ENCODE measurements around the gene CAD. TPM values are rescaled to one million over a fixed set of nuclear protein-coding genes. Genes with fewer than 3 reads are reported as not detected.
A peak's percentile ranks its signal among the peaks of the same experiment; 100 is the strongest.
"Not testable (repeated sequence)": the region's sequence is repeated elsewhere in the genome, so short reads cannot be mapped to it uniquely, and the experiment has no call there.

CAD gene
- polyA plus RNA-seq, 3 donors: 40.8 to 42.0 (median 41.9) TPM

- not testable (repeated sequence) for DNase-seq (ENCODE audit: low read depth in 3 of 3, low spot score in 2 of 3)
Measured at GRCh38 chr2:27198068-27198467, 19.1 kb upstream of the CAD start.

GRCh38 chr2:27198627-27199026 lies 18.5 kb upstream of the CAD start:
- no peak for DNase-seq (ENCODE audit: low read depth in 3 of 3, low spot score in 2 of 3)

GRCh38 chr2:27199241-27199640 lies 17.9 kb upstream of the CAD start:
- no peak for DNase-seq (ENCODE audit: low read depth in 3 of 3, low spot score in 2 of 3)

GRCh38 chr2:27201675-27202074 lies 15.5 kb upstream of the CAD start:
- DNase-seq (ENCODE audit: low read depth in 3 of 3, low spot score in 2 of 3): no peak

GRCh38 chr2:27202854-27203253 lies 14.3 kb upstream of the CAD start:
- no peak for DNase-seq (ENCODE audit: low read depth in 3 of 3, low spot score in 2 of 3)

DNA sequence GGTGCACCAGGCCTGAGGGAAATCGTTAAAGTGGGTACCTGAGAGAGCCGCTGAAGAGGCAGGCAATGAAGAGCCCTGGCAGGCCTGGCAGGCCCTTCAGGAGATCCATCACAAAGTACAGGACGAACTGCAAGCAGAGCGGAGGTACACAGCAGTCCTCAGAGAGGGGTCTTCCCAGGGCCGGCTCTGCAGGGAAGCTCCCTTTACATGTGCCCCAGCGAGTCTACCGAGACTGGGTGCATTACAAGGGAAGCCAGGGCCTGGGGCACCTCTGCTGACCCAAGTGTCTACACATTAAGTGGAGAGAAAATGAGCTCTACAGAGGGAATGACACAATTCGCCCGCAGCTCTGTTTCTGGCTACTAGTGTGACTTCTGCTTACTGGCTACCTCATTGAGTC lies 13.4 kb upstream of the CAD start:
- no peak for DNase-seq (ENCODE audit: low read depth in 3 of 3, low spot score in 2 of 3)

DNA sequence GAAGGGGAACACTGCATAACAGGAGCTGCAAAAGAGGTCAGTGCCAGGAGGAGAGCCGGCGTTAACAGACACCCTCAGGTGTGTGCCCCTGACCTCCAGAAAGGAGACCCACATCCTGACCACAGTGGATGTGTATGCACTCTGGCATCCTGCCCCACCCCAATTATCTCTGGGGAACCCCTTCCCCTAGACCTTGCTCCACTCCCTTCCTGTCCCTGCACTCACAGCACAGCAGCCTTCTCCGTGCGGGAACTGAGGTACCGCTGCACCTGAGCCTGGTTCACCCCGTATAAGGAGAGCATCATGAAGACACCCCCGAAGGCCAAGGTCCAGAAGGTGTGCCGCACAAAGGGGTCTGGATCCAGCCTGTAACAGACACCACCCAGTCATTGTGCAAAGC lies 12.6 kb upstream of the CAD start:
- no peak for DNase-seq (ENCODE audit: low read depth in 3 of 3, low spot score in 2 of 3)

DNA sequence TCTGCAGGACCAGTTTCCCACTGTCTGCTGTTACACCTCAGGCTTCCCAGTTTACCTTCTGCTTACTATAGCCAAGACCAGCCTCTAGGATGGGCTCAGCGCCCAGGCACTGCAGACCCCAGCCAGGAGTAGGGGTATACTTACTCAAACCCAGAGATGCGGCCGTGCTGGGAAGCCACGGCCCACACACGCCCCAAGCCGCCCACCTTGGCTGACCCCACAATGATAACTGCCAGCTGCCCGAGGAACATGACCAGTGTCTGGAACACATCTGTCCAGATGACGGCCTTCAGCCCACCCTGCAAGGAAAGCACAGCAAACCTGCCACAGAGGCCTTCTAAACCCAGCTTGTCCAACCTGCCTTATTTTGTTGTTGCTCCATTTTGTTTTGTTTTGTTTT lies 12.0 kb upstream of the CAD start:
- DNase-seq (ENCODE audit: low read depth in 3 of 3, low spot score in 2 of 3): no peak

GRCh38 chr2:27206346-27206745 lies 10.8 kb upstream of the CAD start:
- DNase-seq (ENCODE audit: low read depth in 3 of 3, low spot score in 2 of 3): no peak

DNA sequence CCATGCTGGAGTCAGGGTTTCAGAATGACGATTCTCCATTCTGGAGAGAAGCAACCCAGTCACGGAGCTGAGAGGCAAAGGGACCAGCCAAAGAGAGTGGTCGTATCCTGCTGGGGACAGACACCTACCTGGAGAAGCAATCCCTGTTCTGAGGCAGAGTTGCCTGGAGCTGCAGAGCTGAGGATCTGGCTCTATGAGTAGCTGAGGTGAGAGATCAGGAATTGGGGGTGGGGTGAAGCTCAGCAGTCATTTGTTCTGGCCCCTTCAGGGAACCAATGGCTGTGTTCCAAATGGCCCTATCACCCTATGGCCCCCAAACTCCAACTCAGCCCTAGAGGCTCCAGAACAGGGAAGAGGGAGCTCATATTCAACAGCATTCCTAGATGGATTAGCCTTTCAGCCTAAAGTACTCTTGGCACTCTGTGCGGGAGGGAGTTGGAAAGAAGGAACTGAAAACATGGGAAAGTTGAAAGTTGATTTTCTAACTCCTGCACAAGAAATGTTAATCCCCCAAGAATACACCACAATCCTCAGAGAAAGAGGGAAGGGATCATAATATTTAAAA lies 8.6 kb upstream of the CAD start:
- no peak for DNase-seq (ENCODE audit: low read depth in 3 of 3, low spot score in 2 of 3)

- no peak for DNase-seq (ENCODE audit: low read depth in 3 of 3, low spot score in 2 of 3)
Measured at GRCh38 chr2:27209621-27210401, 7.4 kb upstream of the CAD start.

DNA sequence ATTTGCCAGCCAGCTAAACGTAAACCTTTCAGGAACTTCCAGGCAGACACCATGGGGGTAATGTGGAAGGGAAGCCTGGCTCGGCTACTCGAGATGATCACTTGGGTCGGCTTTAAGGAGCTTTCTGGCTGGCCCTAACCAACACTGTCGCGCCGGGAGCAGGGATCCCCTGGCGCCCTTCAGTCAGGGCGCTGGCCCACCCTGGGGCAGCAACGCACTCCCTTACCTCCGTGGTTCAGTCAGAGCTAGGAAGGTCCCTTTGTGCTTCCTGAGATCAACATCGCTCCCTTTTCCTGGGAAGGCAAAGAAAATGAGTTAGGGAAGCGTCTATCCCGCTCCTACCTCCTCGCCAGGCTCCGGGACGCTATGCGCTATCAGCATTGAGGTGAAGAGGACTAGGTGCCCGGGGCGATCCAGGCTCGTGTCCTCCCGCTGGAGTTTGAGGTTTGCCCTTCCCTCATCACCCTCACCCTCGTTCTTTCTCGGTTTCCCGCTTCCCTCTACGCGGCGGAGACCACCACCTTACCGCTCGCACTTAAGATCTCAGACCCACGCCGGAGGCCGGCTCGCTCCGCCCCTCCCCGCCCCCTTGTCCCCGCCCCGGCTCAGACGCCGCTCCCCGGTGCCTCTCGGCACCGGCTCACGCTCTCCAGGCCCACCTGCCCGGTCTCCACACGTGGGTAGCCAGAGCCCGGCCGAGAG lies 5.8 kb upstream of the CAD start:
- DNase-seq (ENCODE audit: low read depth in 3 of 3, low spot score in 2 of 3): no peak

- peak; percentile 82 to 86 (median 84) for DNase-seq (ENCODE audit: low read depth in 3 of 3, low spot score in 2 of 3)
Measured at GRCh38 chr2:27211943-27212625, 5.1 kb upstream of the CAD start, which contains the start of the genes ATRAID and SLC5A6. TSS of gene ATRAID (plus strand) at chr2:27212041. CDS start at chr2:27212369, 328 bp downstream. TSS of gene SLC5A6 (minus strand) at chr2:27212268. CDS start at chr2:27207650, 4,618 bp downstream.

- DNase-seq (ENCODE audit: low read depth in 3 of 3, low spot score in 2 of 3): peak in 2 of 3 donors; percentile 38 to 45
Measured at GRCh38 chr2:27212626-27213471, 4.3 kb upstream of the CAD start.

GRCh38 chr2:27214941-27215340 lies 2.2 kb upstream of the CAD start:
- no peak for DNase-seq (ENCODE audit: low read depth in 3 of 3, low spot score in 2 of 3)

GRCh38 chr2:27216416-27217137 lies 592 bp upstream of the CAD start:
- DNase-seq (ENCODE audit: low read depth in 3 of 3, low spot score in 2 of 3): no peak

- DNase-seq (ENCODE audit: low read depth in 3 of 3, low spot score in 2 of 3): no peak
Measured at GRCh38 chr2:27218614-27219013, 1.4 kb downstream of the CAD start.

- DNase-seq (ENCODE audit: low read depth in 3 of 3, low spot score in 2 of 3): no peak
Measured at GRCh38 chr2:27219091-27219490, 1.9 kb downstream of the CAD start.

DNA sequence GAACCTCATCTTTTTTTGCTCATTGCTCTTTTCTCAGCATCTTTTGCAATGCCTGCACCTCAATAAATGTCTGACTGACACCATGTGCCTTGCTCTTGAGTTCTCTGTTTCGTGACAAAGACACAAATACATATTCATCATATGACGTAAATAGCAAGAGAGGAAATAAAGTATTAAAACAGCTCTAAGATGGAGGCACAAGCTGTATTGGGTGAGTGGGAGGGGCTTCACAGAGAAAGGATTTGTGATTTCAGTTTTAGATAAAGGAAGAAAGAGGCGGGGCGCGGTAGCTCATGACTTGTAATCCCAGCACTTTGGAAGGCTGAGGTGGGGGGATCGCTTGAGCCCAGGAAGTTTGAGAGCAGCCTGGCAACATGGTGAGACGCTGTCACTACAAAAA lies 2.9 kb downstream of the CAD start:
- DNase-seq (ENCODE audit: low read depth in 3 of 3, low spot score in 2 of 3): no peak

GRCh38 chr2:27221166-27221565 lies 4.0 kb downstream of the CAD start:
- no peak for DNase-seq (ENCODE audit: low read depth in 3 of 3, low spot score in 2 of 3)
